Neural cell (in vitro differentiated cells): ENCODE data around the gene CENPP.

Source experiments
- EZH2 ChIP-seq: fragments of 200-600, 300-800 bp; shearing (Covaris generic), sonication (generic); IDR thresholded peaks from 2 replicates; pipeline ENCODE4 v1.6.1; 2014; ENCODE audit warnings: antibody characterized with exemption, low read length, borderline replicate concordance, mild to moderate bottlenecking; ENCODE audit not compliant: insufficient read depth, poor library complexity, severe bottlenecking
- POLR2AphosphoS5 ChIP-seq: IDR thresholded peaks from 2 replicates; pipeline ENCODE4 v1.6.1; 2012
- RAD21 ChIP-seq: fragments of 450-650 bp; conservative IDR thresholded peaks from 2 replicates; pipeline ENCODE4 v1.6.1; 2014; ENCODE audit warnings: antibody characterized with exemption, mild to moderate bottlenecking, moderate library complexity
- SMC3 ChIP-seq: fragments of 450-650 bp; conservative IDR thresholded peaks from 2 replicates; pipeline ENCODE4 v1.6.1; 2014; ENCODE audit warnings: antibody characterized with exemption, mild to moderate bottlenecking, moderate library complexity; ENCODE audit not compliant: poor library complexity
- TF ChIP-seq, protein P1 (sequence below): fragments of 450-650 bp; IDR thresholded peaks from 2 replicates; pipeline ENCODE4 v1.5.1; 2014; ENCODE audit warnings: antibody characterized with exemption, mild to moderate bottlenecking, moderate library complexity; ENCODE audit not compliant: poor library complexity, severe bottlenecking
- TF ChIP-seq, protein P2 (sequence below): IDR thresholded peaks from 2 replicates; pipeline ENCODE4 v1.6.1; 2012; ENCODE audit warnings: borderline replicate concordance

DNA sequence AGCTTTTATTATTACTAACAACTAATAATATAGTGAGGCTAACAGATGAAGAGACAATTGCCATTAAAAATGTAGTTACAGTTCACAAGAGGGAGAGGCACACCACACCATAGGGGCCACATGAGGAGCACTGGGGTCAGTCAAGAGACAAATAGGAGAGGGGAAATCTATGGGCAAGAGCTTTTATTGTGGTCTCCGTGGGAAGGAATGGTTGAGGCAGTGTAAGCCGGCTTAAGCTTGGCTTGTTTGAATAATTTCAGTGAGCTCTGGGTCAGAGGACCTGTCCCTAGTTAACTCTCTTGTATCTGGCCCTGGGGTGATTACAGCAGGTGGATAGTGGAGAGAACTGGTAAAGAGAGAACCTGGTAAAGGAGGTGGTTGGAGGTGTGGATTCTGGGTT, 43.3 kb downstream of the CENPP start:
- TF ChIP-seq POLR2AphosphoS5 = no peak
- no peak for TF ChIP-seq RAD21
- TF ChIP-seq, protein P1, sequence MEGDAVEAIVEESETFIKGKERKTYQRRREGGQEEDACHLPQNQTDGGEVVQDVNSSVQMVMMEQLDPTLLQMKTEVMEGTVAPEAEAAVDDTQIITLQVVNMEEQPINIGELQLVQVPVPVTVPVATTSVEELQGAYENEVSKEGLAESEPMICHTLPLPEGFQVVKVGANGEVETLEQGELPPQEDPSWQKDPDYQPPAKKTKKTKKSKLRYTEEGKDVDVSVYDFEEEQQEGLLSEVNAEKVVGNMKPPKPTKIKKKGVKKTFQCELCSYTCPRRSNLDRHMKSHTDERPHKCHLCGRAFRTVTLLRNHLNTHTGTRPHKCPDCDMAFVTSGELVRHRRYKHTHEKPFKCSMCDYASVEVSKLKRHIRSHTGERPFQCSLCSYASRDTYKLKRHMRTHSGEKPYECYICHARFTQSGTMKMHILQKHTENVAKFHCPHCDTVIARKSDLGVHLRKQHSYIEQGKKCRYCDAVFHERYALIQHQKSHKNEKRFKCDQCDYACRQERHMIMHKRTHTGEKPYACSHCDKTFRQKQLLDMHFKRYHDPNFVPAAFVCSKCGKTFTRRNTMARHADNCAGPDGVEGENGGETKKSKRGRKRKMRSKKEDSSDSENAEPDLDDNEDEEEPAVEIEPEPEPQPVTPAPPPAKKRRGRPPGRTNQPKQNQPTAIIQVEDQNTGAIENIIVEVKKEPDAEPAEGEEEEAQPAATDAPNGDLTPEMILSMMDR = no peak
- no peak for TF ChIP-seq EZH2
- TF ChIP-seq, protein P2, sequence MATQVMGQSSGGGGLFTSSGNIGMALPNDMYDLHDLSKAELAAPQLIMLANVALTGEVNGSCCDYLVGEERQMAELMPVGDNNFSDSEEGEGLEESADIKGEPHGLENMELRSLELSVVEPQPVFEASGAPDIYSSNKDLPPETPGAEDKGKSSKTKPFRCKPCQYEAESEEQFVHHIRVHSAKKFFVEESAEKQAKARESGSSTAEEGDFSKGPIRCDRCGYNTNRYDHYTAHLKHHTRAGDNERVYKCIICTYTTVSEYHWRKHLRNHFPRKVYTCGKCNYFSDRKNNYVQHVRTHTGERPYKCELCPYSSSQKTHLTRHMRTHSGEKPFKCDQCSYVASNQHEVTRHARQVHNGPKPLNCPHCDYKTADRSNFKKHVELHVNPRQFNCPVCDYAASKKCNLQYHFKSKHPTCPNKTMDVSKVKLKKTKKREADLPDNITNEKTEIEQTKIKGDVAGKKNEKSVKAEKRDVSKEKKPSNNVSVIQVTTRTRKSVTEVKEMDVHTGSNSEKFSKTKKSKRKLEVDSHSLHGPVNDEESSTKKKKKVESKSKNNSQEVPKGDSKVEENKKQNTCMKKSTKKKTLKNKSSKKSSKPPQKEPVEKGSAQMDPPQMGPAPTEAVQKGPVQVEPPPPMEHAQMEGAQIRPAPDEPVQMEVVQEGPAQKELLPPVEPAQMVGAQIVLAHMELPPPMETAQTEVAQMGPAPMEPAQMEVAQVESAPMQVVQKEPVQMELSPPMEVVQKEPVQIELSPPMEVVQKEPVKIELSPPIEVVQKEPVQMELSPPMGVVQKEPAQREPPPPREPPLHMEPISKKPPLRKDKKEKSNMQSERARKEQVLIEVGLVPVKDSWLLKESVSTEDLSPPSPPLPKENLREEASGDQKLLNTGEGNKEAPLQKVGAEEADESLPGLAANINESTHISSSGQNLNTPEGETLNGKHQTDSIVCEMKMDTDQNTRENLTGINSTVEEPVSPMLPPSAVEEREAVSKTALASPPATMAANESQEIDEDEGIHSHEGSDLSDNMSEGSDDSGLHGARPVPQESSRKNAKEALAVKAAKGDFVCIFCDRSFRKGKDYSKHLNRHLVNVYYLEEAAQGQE = no peak
- no peak for TF ChIP-seq SMC3
